GM19239 (cell line): ENCODE data around the gene PPIE.
A peak's percentile ranks its signal among the peaks of the same experiment; 100 is the strongest.

Source experiments
- DNase-seq: peaks from one replicate; pipeline ENCODE4 v3.0.0; 2011; ENCODE audit warnings: low spot score; ENCODE audit not compliant: insufficient read length
- FAIRE-seq: peaks from 2 replicates; lab custom pipeline; 2011; peaks lifted over from hg19 to GRCh38; lab: Jason Lieb, UNC

PPIE gene

GRCh38 chr1:39717809-39718208, 20.9 kb upstream of the PPIE start:
- no peak for DNase-seq

GRCh38 chr1:39720094-39720999, 18.3 kb upstream of the PPIE start:
- DNase-seq: no peak

More at GRCh38 chr1:39717809-39718208, 20.9 kb upstream of the PPIE start:
- FAIRE-seq: no peak

GRCh38 chr1:39721664-39722063, 17.0 kb upstream of the PPIE start:
- DNase-seq: no peak
- FAIRE-seq: no peak

More at GRCh38 chr1:39720094-39720999, 18.3 kb upstream of the PPIE start:
- peak; percentile 92 for FAIRE-seq

- DNase-seq (no peak), FAIRE-seq (no peak)
These were observed 16.2 kb upstream of the PPIE start for GRCh38 chr1:39722495-39722894.

- FAIRE-seq: no peak
- no peak for DNase-seq
These were observed 12.1 kb upstream of the PPIE start for GRCh38 chr1:39726600-39726999.

GRCh38 chr1:39727221-39727931, 11.3 kb upstream of the PPIE start:
- FAIRE-seq: peak; percentile 79
- DNase-seq: no peak

- no peak for FAIRE-seq
- DNase-seq: no peak
These were observed 10.8 kb upstream of the PPIE start for GRCh38 chr1:39727932-39728317.

- FAIRE-seq (no peak), DNase-seq (no peak)
These were observed 9.7 kb upstream of the PPIE start for GRCh38 chr1:39729030-39729429.

GRCh38 chr1:39729842-39730241, 8.8 kb upstream of the PPIE start:
- FAIRE-seq (no peak), DNase-seq (no peak)

- no peak for FAIRE-seq
These were observed 6.0 kb upstream of the PPIE start for GRCh38 chr1:39732730-39733129.

GRCh38 chr1:39733161-39733560, 5.5 kb upstream of the PPIE start:
- no peak for DNase-seq

More at GRCh38 chr1:39732730-39733129, 6.0 kb upstream of the PPIE start:
- no peak for DNase-seq

GRCh38 chr1:39735731-39736130, 3.0 kb upstream of the PPIE start:
- FAIRE-seq (no peak), DNase-seq (no peak)

More at GRCh38 chr1:39733161-39733560, 5.5 kb upstream of the PPIE start:
- FAIRE-seq: no peak

GRCh38 chr1:39737546-39738169, 1.0 kb upstream of the PPIE start:
- FAIRE-seq (no peak), DNase-seq (no peak)

GRCh38 chr1:39745016-39745670, 6.5 kb downstream of the PPIE start:
- FAIRE-seq (no peak), DNase-seq (no peak)

GRCh38 chr1:39751595-39751994, 12.9 kb downstream of the PPIE start:
- DNase-seq (no peak), FAIRE-seq (no peak)

- FAIRE-seq (no peak), DNase-seq (no peak)
These were observed 14.0 kb downstream of the PPIE start for GRCh38 chr1:39752703-39753102.

GRCh38 chr1:39753132-39754025, 14.7 kb downstream of the PPIE start:
- FAIRE-seq: no peak
- no peak for DNase-seq

GRCh38 chr1:39754026-39754570, 15.4 kb downstream of the PPIE start:
- DNase-seq: no peak
- no peak for FAIRE-seq

- FAIRE-seq (no peak), DNase-seq (no peak)
These were observed 16.3 kb downstream of the PPIE start for GRCh38 chr1:39754906-39755504.
